Suprapubic skin (tissue), 4 donors: ENCODE measurements around the gene MLF2. TPM values are rescaled to one million over a fixed set of nuclear protein-coding genes. Genes with fewer than 3 reads are reported as not detected.

Experiments
- DNase-seq, 2 donors: peaks; one replicate each; pipeline ENCODE4 v3.0.0-alpha.2; 2019; ENCODE audit warnings: low spot score in 2 of 2
- H3K27ac ChIP-seq: fragments of 200-600 bp; sonication (generic); one replicate; pipeline ENCODE4 v1.5.1; 2019
- H3K27me3 ChIP-seq: fragments of 200-600 bp; sonication (generic); one replicate; pipeline ENCODE4 v1.5.1; 2019
- H3K36me3 ChIP-seq: fragments of 200-600 bp; sonication (generic); one replicate; pipeline ENCODE4 v1.5.1; 2019
- H3K4me1 ChIP-seq: fragments of 200-600 bp; sonication (generic); one replicate; pipeline ENCODE4 v1.5.1; 2019
- H3K4me3 ChIP-seq: fragments of 200-600 bp; sonication (generic); one replicate; pipeline ENCODE4 v1.5.1; 2019; ENCODE audit warnings: mild to moderate bottlenecking
- H3K9me3 ChIP-seq: fragments of 200-600 bp; sonication (generic); one replicate; pipeline ENCODE4 v1.5.1; 2019
- CTCF ChIP-seq, 2 donors: fragments of 200-600 bp in 1 of 2; fragments of 450-650 bp in 1 of 2; sonication (generic) in 1 of 2; IDR thresholded peaks; one replicate each; pipeline ENCODE4 v1.5.1; 2016 to 2019; ENCODE audit warnings: antibody characterized with exemption in 2 of 2, mild to moderate bottlenecking in 1 of 2, moderate library complexity in 1 of 2
- EP300 ChIP-seq: sonication (generic); formaldehyde crosslinking; IDR thresholded peaks from one replicate; pipeline ENCODE4 v1.6.1; 2017; ENCODE audit warnings: antibody characterized with exemption
- POLR2A ChIP-seq, 2 donors: fragments of 450-650 bp; IDR thresholded peaks; one replicate each; pipeline ENCODE4 v1.6.1; 2017; ENCODE audit warnings: antibody characterized with exemption in 2 of 2, mild to moderate bottlenecking in 2 of 2, moderate library complexity in 2 of 2
- POLR2AphosphoS5 ChIP-seq, 3 donors: sonication (generic); formaldehyde crosslinking; IDR thresholded peaks; one replicate each; pipeline ENCODE4 v1.6.1; 2017; ENCODE audit warnings: antibody characterized with exemption in 3 of 3
- WGBS: methylation state at CpG from one replicate; pipeline ENCODE4 v1.1.5; 2018; 5-methylcytosine and 5-hydroxymethylcytosine counted together
- total RNA-seq, 4 donors: library from RNA; depleted of rRNA; stranded (reverse); fragments of >200 nt; gene quantifications; one replicate each; pipeline ENCODE4 v1.1.0, GENCODE V29; 2016

MLF2 gene
- 100 to 1,000 TPM; 147 to 195 (median 180) TPM for total RNA-seq

- Histone ChIP-seq H3K36me3 (peaks cover 34% of the 10 kb centered on the region), H3K9me3 (no peaks in the 10 kb centered on the region), H3K4me3 (peak within 1 kb of the TSS; percentile 86), H3K27me3 (no peaks in the 10 kb centered on the region), H3K27ac (peak within 1 kb of the TSS; percentile 92), H3K4me1 (peaks cover 19% of the 10 kb centered on the region)
- DNase-seq = peak; percentile 99
- TF ChIP-seq POLR2A (IDR thresholded peaks at IDR 0.05) (peak; percentile 15 to 89), EP300 (no peak), POLR2AphosphoS5 (IDR thresholded peaks at IDR 0.05) (peak; percentile 20 to 90 (median 63))
- 1% methylated on average over 28 of the region's 62 CpGs for WGBS
Observed at GRCh38 chr12:6752921-6753771, at the start of gene MLF2. Gene MLF2, minus strand, starts transcription at chr12:6753141. Its CDS starts 807 bp downstream, at chr12:6752334.

DNA sequence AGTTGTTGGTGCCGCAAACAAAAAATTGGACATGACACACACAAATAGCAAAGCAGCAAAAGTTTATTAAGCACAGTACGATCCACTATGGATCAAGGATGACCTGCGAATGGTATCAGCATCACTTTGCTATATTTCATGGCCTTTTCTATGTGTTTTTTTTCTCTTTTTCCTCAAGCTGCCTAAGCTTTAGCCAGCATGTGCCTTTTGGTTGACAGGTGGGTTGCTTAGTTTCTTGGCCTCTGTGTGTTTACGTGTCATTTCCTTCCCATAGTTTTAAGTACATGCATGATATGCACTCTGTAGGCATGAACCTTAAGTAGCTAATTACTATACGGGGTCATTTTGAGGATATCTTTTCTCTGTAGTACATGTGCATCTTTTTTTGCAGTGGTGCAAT, 46.2 kb upstream of the MLF2 start:
- TF ChIP-seq POLR2AphosphoS5 (IDR thresholded peaks at IDR 0.05) (no peak), CTCF (IDR thresholded peaks at IDR 0.05) (no peak), EP300 (no peak), POLR2A (IDR thresholded peaks at IDR 0.05) (no peak)
- no peak overlapping the region for H3K27ac ChIP-seq
- no peaks in the 10 kb centered on the region for H3K27me3 ChIP-seq
- H3K9me3 ChIP-seq = no peaks in the 10 kb centered on the region
- no peak overlapping the region for H3K4me3 ChIP-seq
- H3K4me1 ChIP-seq = no peaks in the 10 kb centered on the region
- WGBS = 84% methylated on average over 5 of the region's 5 CpGs
- no peak for DNase-seq
- H3K36me3 ChIP-seq = no peaks in the 10 kb centered on the region

DNA sequence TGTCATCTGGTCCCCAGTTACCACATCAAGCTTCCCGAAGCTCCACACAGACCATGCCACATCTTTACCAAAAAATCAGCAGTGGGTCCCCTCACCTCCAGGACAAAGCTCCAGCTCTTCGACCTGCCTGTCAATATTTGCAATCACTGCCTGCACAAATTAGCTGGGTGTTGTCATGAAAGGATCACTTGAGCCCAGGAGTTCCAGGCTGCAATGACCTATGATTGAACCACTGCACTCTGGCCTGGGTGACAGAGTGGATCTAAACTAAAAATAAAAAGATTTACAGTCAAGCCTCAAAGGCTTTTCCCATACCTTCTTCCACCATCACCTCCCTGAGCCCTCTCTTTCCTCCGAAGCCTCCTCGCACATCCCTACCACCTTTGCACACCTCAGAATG, 43.6 kb upstream of the MLF2 start:
- no peak for TF ChIP-seq POLR2A (IDR thresholded peaks at IDR 0.05)
- no peak for TF ChIP-seq EP300
- no peak for TF ChIP-seq CTCF (IDR thresholded peaks at IDR 0.05)
- TF ChIP-seq POLR2AphosphoS5 (IDR thresholded peaks at IDR 0.05) = no peak
- WGBS = 96% methylated on average over 4 of the region's 4 CpGs
- H3K9me3 ChIP-seq = no peaks in the 10 kb centered on the region
- no peak for DNase-seq
- H3K27me3 ChIP-seq = no peaks in the 10 kb centered on the region
- H3K4me3 ChIP-seq = no peak overlapping the region
- H3K36me3 ChIP-seq = no peaks in the 10 kb centered on the region
- no peaks in the 10 kb centered on the region for H3K4me1 ChIP-seq
- no peak overlapping the region for H3K27ac ChIP-seq

- no peaks in the 10 kb centered on the region for H3K4me1 ChIP-seq
- no peaks in the 10 kb centered on the region for H3K27me3 ChIP-seq
- no peaks in the 10 kb centered on the region for H3K9me3 ChIP-seq
- DNase-seq = no peak
- H3K27ac ChIP-seq = no peak overlapping the region
- H3K4me3 ChIP-seq = no peak overlapping the region
- no peaks in the 10 kb centered on the region for H3K36me3 ChIP-seq
- 79% methylated on average over 2 of the region's 2 CpGs for WGBS
- TF ChIP-seq POLR2A (IDR thresholded peaks at IDR 0.05) (no peak), POLR2AphosphoS5 (IDR thresholded peaks at IDR 0.05) (no peak), CTCF (IDR thresholded peaks at IDR 0.05) (no peak), EP300 (no peak)
Observed at GRCh38 chr12:6795088-6795487, 42.1 kb upstream of the MLF2 start.

DNA sequence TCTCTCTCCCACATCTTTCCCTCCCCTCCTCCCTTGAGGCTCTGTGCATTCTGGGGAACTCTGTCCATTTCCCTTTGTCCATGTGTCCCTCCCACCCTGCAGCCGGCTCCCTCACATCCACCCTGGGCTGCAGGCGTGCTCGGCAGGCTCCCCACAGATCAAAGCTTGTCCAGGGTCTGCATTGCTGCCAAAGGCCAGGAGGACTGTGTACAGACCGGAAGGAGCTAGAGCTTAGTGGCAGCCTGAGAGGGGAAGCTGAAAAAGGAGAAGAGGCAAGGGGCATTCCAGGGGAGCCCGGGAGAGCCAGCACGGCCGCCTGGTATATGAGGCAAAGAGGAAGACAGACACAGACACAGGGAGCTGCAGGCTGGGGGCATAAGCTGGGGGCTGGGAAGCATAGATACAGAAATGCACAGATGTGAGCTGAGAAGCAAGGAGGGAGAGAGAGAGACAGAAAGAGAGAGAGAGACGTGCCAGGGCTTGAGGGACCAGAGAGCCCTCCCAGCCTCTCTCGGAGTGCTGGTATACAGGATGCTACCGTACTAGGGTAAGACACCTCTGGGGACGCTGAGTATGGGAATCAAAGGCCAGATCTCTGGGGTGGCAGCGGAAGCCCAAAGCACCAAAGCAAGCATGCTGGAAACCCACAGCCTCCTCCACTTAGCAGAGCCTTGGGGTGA, 39.7 kb upstream of the MLF2 start:
- H3K9me3 ChIP-seq = no peaks in the 10 kb centered on the region
- peak overlapping the region; percentile 45 for H3K27ac ChIP-seq
- no peaks in the 10 kb centered on the region for H3K4me1 ChIP-seq
- no peaks in the 10 kb centered on the region for H3K27me3 ChIP-seq
- DNase-seq = no peak
- no peaks in the 10 kb centered on the region for H3K36me3 ChIP-seq
- 36% methylated on average over 12 of the region's 12 CpGs for WGBS
- H3K4me3 ChIP-seq = peak overlapping the region; percentile 16
- TF ChIP-seq POLR2AphosphoS5 (IDR thresholded peaks at IDR 0.05) (no peak), EP300 (no peak), POLR2A (IDR thresholded peaks at IDR 0.05) (no peak), CTCF (IDR thresholded peaks at IDR 0.05) (no peak)
